AG04450 (cell line): ENCODE measurements around the gene CWF19L2. TPM values are rescaled to one million over a fixed set of nuclear protein-coding genes. Genes with fewer than 3 reads are reported as not detected.

Experiments used
- CTCF ChIA-PET: fragments of 300-600, 350-600 bp; formaldehyde crosslinking; extraction: SDS; loops from one replicate; lab custom pipeline; 2022; ENCODE audit warnings: antibody characterized with exemption, inconsistent platforms; lab: Charles Lee
- POLR2A ChIA-PET: fragments of 350-600 bp; formaldehyde crosslinking; extraction: SDS; loops from one replicate; lab custom pipeline; 2021; ENCODE audit warnings: antibody characterized with exemption, inconsistent platforms; lab: Yijun Ruan, JAX
- DNase-seq: peaks from one replicate; pipeline ENCODE4 v3.0.0-alpha.2; 2011; ENCODE audit warnings: low read depth, low spot score
- H3K27ac ChIP-seq: one replicate; pipeline ENCODE4 v1.5.1; 2012; ENCODE audit warnings: low read depth, low read length, control low read depth
- H3K27me3 ChIP-seq: one replicate; pipeline ENCODE4 v1.6.0; 2012; ENCODE audit warnings: low read length; ENCODE audit not compliant: control insufficient read depth, insufficient read depth
- H3K4me3 ChIP-seq: 2 replicates; pipeline ENCODE4 v1.5.1; 2011; ENCODE audit warnings: mild to moderate bottlenecking, low read depth, low read length, control low read depth
- H3K9me3 ChIP-seq: 2 replicates; pipeline ENCODE4 v1.5.1; 2012; ENCODE audit warnings: low read length; ENCODE audit not compliant: control insufficient read depth, insufficient read depth
- polyA plus RNA-seq: library from polyadenylated mRNA; depleted of rRNA; stranded (reverse); fragments of >200 nt; gene quantifications from 2 replicates; pipeline ENCODE4 v1.2.3, GENCODE V29; 2011
- TF ChIP-seq, protein P1 (sequence below): IDR thresholded peaks from 2 replicates; pipeline ENCODE4 v1.5.1; 2011; ENCODE audit warnings: low read depth, low read length, control low read depth, inconsistent platforms

Gene CWF19L2
- polyA plus RNA-seq, 1 experiment, result 4.7 TPM

DNA sequence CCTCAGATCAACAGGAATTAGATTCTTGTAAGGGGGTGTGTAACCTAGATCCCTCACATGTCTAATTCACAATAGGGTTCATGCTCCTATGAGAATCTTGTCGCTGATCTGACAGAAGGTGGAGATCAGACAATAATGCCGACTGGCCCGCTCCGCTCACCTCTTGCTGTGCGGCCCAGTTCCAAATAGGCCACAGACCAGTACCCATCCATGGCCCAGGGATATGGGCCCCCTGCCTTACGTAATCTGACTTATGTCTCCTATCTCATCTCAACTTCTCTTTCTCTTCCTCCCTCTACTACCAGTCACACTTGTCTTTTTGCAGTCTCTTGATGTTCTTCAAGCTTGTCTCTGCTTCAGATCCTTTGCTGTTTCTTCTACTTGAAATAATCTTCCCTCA lies 70.0 kb downstream of the CWF19L2 start:
- TF ChIP-seq, protein P1, sequence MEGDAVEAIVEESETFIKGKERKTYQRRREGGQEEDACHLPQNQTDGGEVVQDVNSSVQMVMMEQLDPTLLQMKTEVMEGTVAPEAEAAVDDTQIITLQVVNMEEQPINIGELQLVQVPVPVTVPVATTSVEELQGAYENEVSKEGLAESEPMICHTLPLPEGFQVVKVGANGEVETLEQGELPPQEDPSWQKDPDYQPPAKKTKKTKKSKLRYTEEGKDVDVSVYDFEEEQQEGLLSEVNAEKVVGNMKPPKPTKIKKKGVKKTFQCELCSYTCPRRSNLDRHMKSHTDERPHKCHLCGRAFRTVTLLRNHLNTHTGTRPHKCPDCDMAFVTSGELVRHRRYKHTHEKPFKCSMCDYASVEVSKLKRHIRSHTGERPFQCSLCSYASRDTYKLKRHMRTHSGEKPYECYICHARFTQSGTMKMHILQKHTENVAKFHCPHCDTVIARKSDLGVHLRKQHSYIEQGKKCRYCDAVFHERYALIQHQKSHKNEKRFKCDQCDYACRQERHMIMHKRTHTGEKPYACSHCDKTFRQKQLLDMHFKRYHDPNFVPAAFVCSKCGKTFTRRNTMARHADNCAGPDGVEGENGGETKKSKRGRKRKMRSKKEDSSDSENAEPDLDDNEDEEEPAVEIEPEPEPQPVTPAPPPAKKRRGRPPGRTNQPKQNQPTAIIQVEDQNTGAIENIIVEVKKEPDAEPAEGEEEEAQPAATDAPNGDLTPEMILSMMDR, result no peak
- ChIA-PET CTCF (no interaction called here), POLR2A (no interaction called here)
- Histone ChIP-seq H3K27ac (no peak overlapping the region), H3K27me3 (no peaks in the 10 kb centered on the region), H3K4me3 (no peak overlapping the region), H3K9me3 (no peaks in the 10 kb centered on the region)
- no peak for DNase-seq

DNA sequence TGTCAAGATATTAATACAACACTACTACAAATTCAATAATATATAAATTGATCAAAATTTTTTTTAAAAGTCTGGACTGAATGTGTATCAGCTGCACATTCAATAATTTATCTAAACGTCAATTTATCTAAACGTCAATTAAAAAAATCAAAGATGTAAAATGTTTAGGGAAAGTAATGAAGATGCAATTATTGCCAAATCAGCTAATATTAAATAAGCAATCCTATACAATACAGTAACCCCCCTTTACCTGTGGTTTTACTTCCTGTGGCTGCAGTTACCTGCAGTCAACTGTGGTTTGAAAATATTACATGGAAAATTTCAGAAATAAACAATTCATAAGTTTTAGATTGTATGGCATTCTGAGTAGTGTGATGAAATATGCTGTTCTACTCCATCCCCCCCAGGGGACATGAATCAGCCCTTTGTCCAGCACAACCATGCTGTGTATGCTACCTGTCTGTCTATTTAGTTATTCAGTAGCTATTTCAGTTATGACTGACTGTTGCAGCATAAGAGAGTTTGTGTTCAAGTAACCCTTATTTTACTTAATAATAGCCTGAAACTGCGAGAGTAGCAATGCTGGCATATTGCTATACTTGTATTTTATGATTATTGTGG lies 72.2 kb downstream of the CWF19L2 start:
- no peak for DNase-seq
- Histone ChIP-seq H3K27me3 (no peaks in the 10 kb centered on the region), H3K27ac (no peak overlapping the region), H3K4me3 (no peak overlapping the region), H3K9me3 (no peaks in the 10 kb centered on the region)
- TF ChIP-seq, protein P1, result no peak
- ChIA-PET POLR2A (no interaction called here), CTCF (no interaction called here)

DNA sequence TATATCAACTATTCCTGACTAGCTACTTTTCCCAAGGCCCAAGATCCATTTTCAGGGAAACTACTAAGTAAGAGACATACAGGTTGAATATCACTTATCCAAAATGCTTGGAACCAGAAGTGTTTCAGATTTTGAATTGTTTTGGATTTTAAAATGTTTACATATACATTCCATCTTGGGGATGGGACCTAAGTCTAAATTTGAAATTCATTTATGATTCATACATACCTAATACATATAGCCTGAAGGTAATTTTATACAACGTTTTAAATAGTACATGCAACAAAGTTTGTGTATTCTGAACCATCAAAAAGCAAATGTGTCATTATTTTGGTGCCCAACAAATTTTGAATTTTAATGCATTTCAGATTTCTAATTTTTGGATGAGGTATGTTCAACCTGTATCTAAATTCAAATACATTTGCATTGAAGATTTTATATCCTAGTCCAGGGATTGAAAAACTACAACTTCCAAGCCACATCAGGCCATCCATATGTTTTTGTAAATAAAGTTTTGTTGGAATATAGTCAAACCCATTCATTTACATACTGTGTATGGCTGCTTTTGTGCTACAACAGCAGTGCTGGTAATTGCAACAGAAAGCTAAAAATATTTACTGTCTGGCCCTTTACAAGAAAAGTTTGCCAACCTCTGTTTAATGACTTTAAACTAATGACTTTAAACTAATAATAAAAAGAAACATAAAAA lies 73.3 kb downstream of the CWF19L2 start:
- TF ChIP-seq, protein P1, result no peak
- Histone ChIP-seq H3K27ac (no peak overlapping the region), H3K27me3 (no peaks in the 10 kb centered on the region), H3K4me3 (no peak overlapping the region), H3K9me3 (no peaks in the 10 kb centered on the region)
- CTCF ChIA-PET, result no interaction called here
- DNase-seq, result no peak
- POLR2A ChIA-PET, result no interaction called here

DNA sequence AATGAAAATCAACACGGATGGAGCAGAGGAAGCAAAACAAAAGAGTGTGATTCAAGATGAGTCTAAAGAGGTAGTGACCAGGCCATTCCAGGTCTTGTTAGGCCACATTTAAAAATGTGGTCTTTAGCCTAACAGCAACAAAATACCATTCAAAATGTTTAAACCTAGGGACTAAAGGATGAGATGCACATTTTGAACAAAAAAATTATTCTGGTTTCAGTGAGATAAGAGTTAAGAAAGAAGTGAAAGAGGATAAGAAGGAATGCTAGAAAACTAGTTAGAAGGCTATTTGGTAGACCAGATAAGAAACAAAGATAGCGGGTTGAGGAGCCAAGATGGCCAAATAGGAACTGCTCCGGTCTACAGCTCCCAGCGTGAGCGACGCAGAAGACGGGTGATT lies 85.2 kb downstream of the CWF19L2 start:
- POLR2A ChIA-PET, result no interaction called here
- Histone ChIP-seq H3K4me3 (no peak overlapping the region), H3K9me3 (no peaks in the 10 kb centered on the region), H3K27me3 (no peaks in the 10 kb centered on the region), H3K27ac (no peak overlapping the region)
- TF ChIP-seq, protein P1, result no peak
- no peak for DNase-seq
- CTCF ChIA-PET, result no interaction called here

DNA sequence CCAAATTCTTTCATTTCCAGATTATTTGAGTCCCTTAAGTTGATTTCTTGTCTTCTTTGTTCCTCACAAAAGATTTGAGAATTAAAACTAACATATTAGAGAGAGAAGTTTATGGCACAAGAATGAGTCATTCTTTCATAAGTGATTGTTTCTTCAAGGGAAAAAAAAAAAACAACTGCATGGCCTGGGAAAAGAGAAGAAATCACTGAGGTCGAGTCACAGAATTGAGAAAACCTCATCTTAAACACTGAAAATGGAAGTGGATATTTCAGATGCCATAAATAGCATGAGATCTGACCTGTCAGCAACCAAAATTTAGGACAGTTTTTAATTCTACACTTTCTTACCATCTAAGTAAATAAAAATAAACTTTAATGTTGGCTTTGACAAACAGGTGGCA lies 87.2 kb downstream of the CWF19L2 start:
- H3K27ac ChIP-seq, result no peak overlapping the region
- ChIA-PET POLR2A (no interaction called here), CTCF (no interaction called here)
- no peak overlapping the region for H3K4me3 ChIP-seq
- peak; percentile 1 for DNase-seq
- H3K9me3 ChIP-seq, result no peaks in the 10 kb centered on the region
- TF ChIP-seq, protein P1, result no peak
- H3K27me3 ChIP-seq, result no peaks in the 10 kb centered on the region
